DOHH2 (cell line): ENCODE results near the gene PITPNM3.

ENCODE experiments used
- H3F3A ChIP-seq: fragments of 200-600 bp; sonication (generic), shearing (Covaris generic); 2 replicates; pipeline ENCODE4 v1.6.0; 2016; ENCODE audit warnings: antibody characterized with exemption, mild to moderate bottlenecking; ENCODE audit not compliant: control insufficient read depth, insufficient read depth
- H3K27ac ChIP-seq: fragments of 200-600 bp; sonication (generic); 2 replicates; pipeline ENCODE4 v1.5.1; 2014; ENCODE audit warnings: low read depth, mild to moderate bottlenecking, low read length, moderate library complexity
- H3K27me3 ChIP-seq: fragments of 200-600 bp; sonication (generic); 2 replicates; pipeline ENCODE4 v1.6.1; 2014; ENCODE audit warnings: mild to moderate bottlenecking, low read length, mixed read lengths; ENCODE audit not compliant: control insufficient read depth
- H3K36me3 ChIP-seq: fragments of 200-600 bp; sonication (generic); 2 replicates; pipeline ENCODE4 v1.6.1; 2014; ENCODE audit warnings: mild to moderate bottlenecking, low read length, moderate library complexity, mixed read lengths; ENCODE audit not compliant: control insufficient read depth
- H3K4me1 ChIP-seq: fragments of 200-600 bp; sonication (generic); 2 replicates; pipeline ENCODE4 v1.6.1; 2014; ENCODE audit warnings: mild to moderate bottlenecking, low read length, mixed read lengths; ENCODE audit not compliant: control insufficient read depth
- H3K4me2 ChIP-seq: fragments of 200-600 bp; sonication (generic); 2 replicates; pipeline ENCODE4 v1.6.0; 2014; ENCODE audit warnings: mild to moderate bottlenecking, low read length, moderate library complexity
- H3K4me3 ChIP-seq: fragments of 200-600 bp; sonication (generic); 2 replicates; pipeline ENCODE4 v1.5.1; 2014; ENCODE audit warnings: mild to moderate bottlenecking, low read length, mixed read lengths
- H3K79me2 ChIP-seq: fragments of 200-600 bp; sonication (generic); 2 replicates; pipeline ENCODE4 v1.6.1; 2014; ENCODE audit warnings: mild to moderate bottlenecking, low read length, mixed read lengths; ENCODE audit not compliant: control insufficient read depth
- H3K9me2 ChIP-seq: fragments of 200-600 bp; sonication (generic); replicated peaks from 2 replicates; pipeline ENCODE4 v1.6.1; 2014; ENCODE audit warnings: mild to moderate bottlenecking, low read length, mixed read lengths; ENCODE audit not compliant: control insufficient read depth
- H3K9me3 ChIP-seq: fragments of 200-600 bp; sonication (generic); 2 replicates; pipeline ENCODE4 v1.6.1; 2014; ENCODE audit warnings: antibody characterized with exemption, low read length, mixed read lengths; ENCODE audit not compliant: control insufficient read depth, insufficient read depth
- H4K20me1 ChIP-seq: fragments of 200-600 bp; sonication (generic); 2 replicates; pipeline ENCODE4 v1.6.0; 2014; ENCODE audit warnings: low read depth, mild to moderate bottlenecking, antibody characterized with exemption, low read length, moderate library complexity; ENCODE audit not compliant: control insufficient read depth, insufficient read depth
- CTCF ChIP-seq: fragments of 200-600 bp; sonication (generic); IDR thresholded peaks from one replicate; pipeline ENCODE4 v1.5.1; 2014; ENCODE audit warnings: antibody characterized with exemption, mild to moderate bottlenecking, low read depth, low read length; ENCODE audit not compliant: poor library complexity, severe bottlenecking
- EZH2phosphoT487 ChIP-seq: fragments of 200-600 bp; sonication (generic); IDR thresholded peaks from 2 replicates; pipeline ENCODE4 v1.6.1; 2017; ENCODE audit warnings: borderline replicate concordance, mild to moderate bottlenecking, antibody characterized with exemption, low read length, moderate library complexity, mixed read lengths

PITPNM3 gene

DNA sequence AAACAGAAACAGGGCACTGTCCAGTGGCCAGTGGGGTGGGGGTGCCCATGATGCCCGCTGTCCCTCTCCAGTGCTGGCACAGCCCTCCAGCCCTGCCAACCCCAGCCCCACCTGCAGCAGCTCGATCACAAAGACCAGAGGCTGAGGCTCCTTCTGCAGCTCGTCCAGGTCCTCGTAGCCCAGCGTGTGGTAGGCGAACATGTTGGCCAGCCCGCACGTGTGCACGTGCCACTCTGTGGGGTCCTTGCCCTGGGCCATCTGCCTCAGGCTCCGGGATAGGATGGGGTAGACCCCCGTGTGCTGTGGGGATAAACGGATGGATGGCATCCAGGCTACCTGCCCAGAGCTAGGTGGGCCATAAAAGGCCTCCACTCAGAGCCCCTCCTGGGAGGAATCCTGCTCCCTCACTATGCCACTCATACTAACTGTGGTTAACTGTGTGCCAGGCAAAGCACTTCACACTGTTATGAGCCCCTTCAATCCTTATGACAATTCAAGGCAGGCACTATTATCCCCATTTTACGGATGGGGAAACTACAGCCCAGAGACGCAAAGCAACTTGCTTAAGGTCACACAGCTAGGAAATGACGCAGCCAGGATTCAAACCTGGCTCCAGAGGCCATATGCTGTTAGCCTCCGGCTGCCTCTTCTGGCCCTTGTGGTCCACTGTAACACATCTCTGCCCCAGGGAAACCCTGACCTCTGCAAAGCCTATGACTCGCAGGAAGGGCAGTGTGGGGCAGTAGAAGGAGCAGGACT is 128.0 kb downstream of the PITPNM3 start:
- no peaks in the 10 kb centered on the region for H3K27me3 ChIP-seq
- no peaks in the 10 kb centered on the region for H3K79me2 ChIP-seq
- H3K4me3 ChIP-seq: no peak overlapping the region
- no peaks in the 10 kb centered on the region for H4K20me1 ChIP-seq
- TF ChIP-seq CTCF (no peak), EZH2phosphoT487 (no peak)
- H3K36me3 ChIP-seq: no peaks in the 10 kb centered on the region
- peaks cover 4% of the 10 kb centered on the region; the same call in 1 of the 2 replicates for H3K9me3 ChIP-seq
- H3F3A ChIP-seq: no peaks in the 10 kb centered on the region
- no peak overlapping the region for H3K27ac ChIP-seq
- H3K4me2 ChIP-seq: no peak overlapping the region
- H3K4me1 ChIP-seq: no peaks in the 10 kb centered on the region
- no peaks in the 10 kb centered on the region for H3K9me2 ChIP-seq

GRCh38 chr17:6427279-6427781 is 129.0 kb downstream of the PITPNM3 start:
- Histone ChIP-seq H3K27me3 (no peaks in the 10 kb centered on the region), H3K4me3 (no peak overlapping the region), H3K4me2 (no peak overlapping the region), H3K4me1 (no peaks in the 10 kb centered on the region), H3K9me2 (no peaks in the 10 kb centered on the region), H4K20me1 (no peaks in the 10 kb centered on the region), H3K79me2 (no peaks in the 10 kb centered on the region), H3K9me3 (peaks cover 4% of the 10 kb centered on the region; the same call in 1 of the 2 replicates), H3F3A (no peaks in the 10 kb centered on the region), H3K36me3 (no peaks in the 10 kb centered on the region), H3K27ac (no peak overlapping the region)
- no peak for TF ChIP-seq CTCF
- no peak for TF ChIP-seq EZH2phosphoT487

DNA sequence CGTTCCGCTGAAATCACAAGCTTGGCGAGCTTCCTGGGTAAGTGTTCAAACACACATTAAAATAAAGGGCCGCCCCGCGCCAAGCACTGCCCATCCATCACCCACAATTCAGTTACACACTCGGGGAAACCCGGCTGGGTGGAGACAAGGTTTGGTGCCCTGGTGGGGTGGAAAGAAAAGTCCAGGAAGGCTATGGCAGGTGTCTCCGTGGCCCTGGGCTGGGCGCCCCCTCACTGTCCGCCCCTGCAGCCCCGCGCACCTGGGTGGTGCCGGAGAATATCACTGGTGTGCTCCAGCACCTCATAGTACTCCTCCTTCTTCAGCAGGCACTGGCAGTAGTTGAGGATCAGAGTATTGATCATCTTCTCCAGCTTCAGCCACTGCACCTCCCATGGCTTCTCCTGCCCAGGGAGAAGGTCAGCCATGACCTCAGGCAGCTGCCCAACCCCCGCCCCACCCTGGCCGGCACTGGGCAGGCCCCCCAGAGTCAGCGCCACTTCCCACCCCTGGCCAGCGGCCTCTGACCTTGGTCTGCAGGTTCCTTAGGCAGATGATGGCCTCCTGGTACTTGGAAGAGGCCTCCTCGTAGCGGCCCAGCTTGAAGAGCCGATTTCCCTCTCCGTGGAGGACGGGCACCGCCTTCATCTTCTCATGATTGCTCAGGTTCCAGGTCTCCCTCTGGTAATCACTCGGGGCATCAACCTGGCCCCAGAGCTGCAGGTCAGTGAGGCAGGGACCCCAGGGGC is 129.8 kb downstream of the PITPNM3 start:
- Histone ChIP-seq H3K36me3 (no peaks in the 10 kb centered on the region), H3F3A (no peaks in the 10 kb centered on the region), H3K4me1 (no peaks in the 10 kb centered on the region), H3K4me3 (no peak overlapping the region), H3K79me2 (no peaks in the 10 kb centered on the region), H4K20me1 (no peaks in the 10 kb centered on the region), H3K9me2 (no peaks in the 10 kb centered on the region), H3K9me3 (peaks cover 4% of the 10 kb centered on the region; the same call in 1 of the 2 replicates), H3K27me3 (no peaks in the 10 kb centered on the region), H3K27ac (no peak overlapping the region), H3K4me2 (no peak overlapping the region)
- TF ChIP-seq EZH2phosphoT487 (no peak), CTCF (no peak)
